Naive thymus-derived CD4-positive, alpha-beta T cell (primary cell): ENCODE measurements around the gene PTEN. TPM values are rescaled to one million over a fixed set of nuclear protein-coding genes. Genes with fewer than 3 reads are reported as not detected.

Source experiments
- ATAC-seq: fragments of 150-1000 bp; cut with Tn5 transposase; 2 replicates; pipeline ENCODE4 v1.10.0; 2021; ENCODE audit warnings: mild to moderate bottlenecking, moderate library complexity
- CTCF ChIA-PET: fragments of 350-600 bp; sonication (Branson Sonifier 250); formaldehyde crosslinking; loops from one replicate; lab custom pipeline; 2021; ENCODE audit warnings: antibody characterized with exemption; lab: Charles Lee
- POLR2A ChIA-PET: fragments of 350-600 bp; sonication (Branson Sonifier 250); formaldehyde crosslinking; loops from one replicate; lab custom pipeline; 2021; ENCODE audit warnings: antibody characterized with exemption, inconsistent platforms; lab: Charles Lee
- DNase-seq, 9 donors: peaks; one replicate each; pipeline versions ENCODE4 v3.0.0 to v3.0.0-alpha.2; 2020 to 2022; ENCODE audit warnings: mixed read lengths in 1 of 9
- H3K27ac ChIP-seq: one replicate; pipeline ENCODE4 v1.7.0; 2013; ENCODE audit warnings: mild to moderate bottlenecking, low read depth, low read length, moderate library complexity
- H3K27me3 ChIP-seq, 2 donors: one replicate each; pipeline ENCODE4 v1.7.0; 2013; ENCODE audit warnings: low read length in 2 of 2, mild to moderate bottlenecking in 2 of 2, moderate library complexity in 2 of 2; ENCODE audit not compliant: control insufficient read depth in 2 of 2, insufficient read depth in 2 of 2
- H3K36me3 ChIP-seq, 3 experiments: 1 replicate in 2 of 3; 2 replicates in 1 of 3; pipeline ENCODE4 v1.7.0; 2013; ENCODE audit warnings: low read length in 3 of 3, mild to moderate bottlenecking in 3 of 3, moderate library complexity in 1 of 3; ENCODE audit not compliant: insufficient read depth in 3 of 3, control insufficient read depth in 2 of 3
- H3K4me1 ChIP-seq, 2 donors: one replicate each; pipeline ENCODE4 v1.7.0; 2013; ENCODE audit warnings: low read length in 2 of 2, mild to moderate bottlenecking in 2 of 2, moderate library complexity in 1 of 2; ENCODE audit not compliant: control insufficient read depth in 2 of 2, insufficient read depth in 2 of 2
- H3K4me3 ChIP-seq: 2 replicates; pipeline ENCODE4 v1.7.0; 2013; ENCODE audit warnings: mild to moderate bottlenecking, low read length
- H3K9me3 ChIP-seq, 3 experiments: 1 replicate in 2 of 3; 2 replicates in 1 of 3; pipeline ENCODE4 v1.7.0; 2013; ENCODE audit warnings: low read length in 3 of 3; ENCODE audit not compliant: control insufficient read depth in 2 of 3
- H3K27ac Mint-ChIP-seq, 9 donors: one replicate each; pipeline ENCODE4 v1.8.0; 2020 to 2022; ENCODE audit warnings: mixed read lengths in 9 of 9, mild to moderate bottlenecking in 8 of 9, moderate library complexity in 5 of 9, inconsistent platforms in 2 of 9
- H3K27me3 Mint-ChIP-seq, 5 donors: one replicate each; pipeline ENCODE4 v1.8.0; 2021 to 2022; ENCODE audit warnings: mixed read lengths in 5 of 5, mild to moderate bottlenecking in 1 of 5
- H3K36me3 Mint-ChIP-seq, 5 donors: one replicate each; pipeline ENCODE4 v1.8.0; 2020 to 2022; ENCODE audit warnings: mixed read lengths in 5 of 5, mild to moderate bottlenecking in 3 of 5, inconsistent platforms in 1 of 5
- H3K4me1 Mint-ChIP-seq, 7 donors: one replicate each; pipeline ENCODE4 v1.8.0; 2020 to 2022; ENCODE audit warnings: mixed read lengths in 7 of 7, mild to moderate bottlenecking in 3 of 7, inconsistent platforms in 1 of 7
- H3K4me3 Mint-ChIP-seq, 10 donors: one replicate each; pipeline ENCODE4 v1.8.0; 2020 to 2022; ENCODE audit warnings: mild to moderate bottlenecking in 10 of 10, mixed read lengths in 10 of 10, moderate library complexity in 6 of 10, inconsistent platforms in 2 of 10
- H3K9me3 Mint-ChIP-seq, 11 donors: one replicate each; pipeline ENCODE4 v1.8.0; 2020 to 2022; ENCODE audit warnings: mixed read lengths in 11 of 11, mild to moderate bottlenecking in 4 of 11, inconsistent platforms in 1 of 11, moderate library complexity in 1 of 11
- intact Hi-C, 2 donors: fragments of 100-400 bp; cut with micrococcal nuclease; formaldehyde crosslinking; loops; one replicate each; pipeline ENCODE4 v1.15.1; 2023
- polyA plus RNA-seq, 2 donors: library from polyadenylated mRNA; unstranded; fragments of 300-500 nt; fragmentation: Illumina TruSeq; gene quantifications; one replicate each; pipeline ENCODE4 v1.2.3, GENCODE V29; 2021
- total RNA-seq, 6 experiments: library from RNA in 5 of 6; stranded (reverse) in 5 of 6; gene quantifications; 1 replicate in 5 of 6; 2 replicates in 1 of 6; pipeline ENCODE4 v1.2.3 and lab custom pipeline; 2021 to 2026

PTEN gene
- total and polyA plus RNA-seq, 7 experiments from 2014 or later, result 24.0 to 109 (median 86.2) TPM

GRCh38 chr10:87942884-87943527 lies 79.6 kb downstream of the PTEN start:
- ChIA-PET POLR2A (no interaction called here), CTCF (no interaction called here)
- no peak overlapping the region for H3K4me3 ChIP-seq
- H3K4me1 ChIP-seq, result no peaks in the 10 kb centered on the region
- DNase-seq (no peak), ATAC-seq (no peak)
- no peak overlapping the region for H3K27ac Mint-ChIP-seq
- intact Hi-C loops, result loop anchor here in 1 of 2 donors (5.0 kb wide), 1 partner anchor 81 kb away; the partner anchor contains the start of genes KLLN and PTEN
- no peaks in the 10 kb centered on the region for H3K27me3 ChIP-seq
- no peaks in the 10 kb centered on the region for H3K9me3 ChIP-seq
- peaks cover 0 to 2% (median 0%) of the 10 kb centered on the region in 11 donors for H3K9me3 Mint-ChIP-seq
- H3K36me3 ChIP-seq, result peaks cover 0 to 10% (median 0%) of the 10 kb centered on the region in 3 experiments
- H3K4me3 Mint-ChIP-seq, result no peak overlapping the region
- no peak overlapping the region for H3K27ac ChIP-seq
- H3K27me3 Mint-ChIP-seq, result no peaks in the 10 kb centered on the region
- peaks cover 7 to 51% (median 31%) of the 10 kb centered on the region in 5 donors for H3K36me3 Mint-ChIP-seq
- peaks cover 4 to 50% (median 40%) of the 10 kb centered on the region in 7 donors for H3K4me1 Mint-ChIP-seq

GRCh38 chr10:87945984-87946383 lies 82.6 kb downstream of the PTEN start:
- ATAC-seq, result no peak
- peaks cover 0 to 2% (median 0%) of the 10 kb centered on the region in 11 donors for H3K9me3 Mint-ChIP-seq
- H3K9me3 ChIP-seq, result no peaks in the 10 kb centered on the region
- peak overlapping the region in 1 of 9 donors; percentile 52 for H3K27ac Mint-ChIP-seq
- H3K4me3 Mint-ChIP-seq, result no peak overlapping the region
- no peak for DNase-seq
- POLR2A ChIA-PET, result no interaction called here
- no peaks in the 10 kb centered on the region for H3K4me1 ChIP-seq
- no peaks in the 10 kb centered on the region for H3K27me3 Mint-ChIP-seq
- no peaks in the 10 kb centered on the region for H3K27me3 ChIP-seq
- H3K4me3 ChIP-seq, result no peak overlapping the region
- peaks cover 4 to 39% (median 28%) of the 10 kb centered on the region in 7 donors for H3K4me1 Mint-ChIP-seq
- intact Hi-C loops, result loop anchor here in 1 of 2 donors (5.0 kb wide), 1 partner anchor 84 kb away; the partner anchor contains the start of genes KLLN and PTEN
- peaks cover 0 to 10% (median 0%) of the 10 kb centered on the region in 3 experiments for H3K36me3 ChIP-seq
- H3K36me3 Mint-ChIP-seq, result peaks cover 7 to 48% (median 30%) of the 10 kb centered on the region in 5 donors
- CTCF ChIA-PET, result no interaction called here
- H3K27ac ChIP-seq, result no peak overlapping the region

GRCh38 chr10:87952612-87953011 lies 89.2 kb downstream of the PTEN start:
- POLR2A ChIA-PET, result no interaction called here
- CTCF ChIA-PET, result no interaction called here
- H3K36me3 Mint-ChIP-seq, result peaks cover 11 to 47% (median 23%) of the 10 kb centered on the region in 5 donors

GRCh38 chr10:87956055-87956454 lies 92.6 kb downstream of the PTEN start:
- no peak overlapping the region for H3K27ac ChIP-seq
- no peaks in the 10 kb centered on the region for H3K9me3 Mint-ChIP-seq
- H3K4me1 Mint-ChIP-seq, result peaks cover 6 to 52% (median 35%) of the 10 kb centered on the region in 7 donors
- H3K9me3 ChIP-seq, result no peaks in the 10 kb centered on the region
- no peaks in the 10 kb centered on the region for H3K27me3 Mint-ChIP-seq
- H3K4me3 ChIP-seq, result no peak overlapping the region
- DNase-seq, result no peak
- H3K4me1 ChIP-seq, result no peaks in the 10 kb centered on the region
- no peaks in the 10 kb centered on the region for H3K27me3 ChIP-seq
- H3K36me3 ChIP-seq, result peaks cover under 1 to 23% (median 16%) of the 10 kb centered on the region in 3 experiments
- H3K36me3 Mint-ChIP-seq, result peaks cover 12 to 51% (median 31%) of the 10 kb centered on the region in 5 donors
- ATAC-seq, result no peak
- intact Hi-C loops, result loop anchor here in 1 of 2 donors (5.0 kb wide), 1 partner anchor 136 kb away; no protein-coding TSS in a partner anchor
- ChIA-PET POLR2A (no interaction called here), CTCF (interaction anchor here (0.6 kb wide), 1 partner anchor 111 kb away, joined by 3 read pairs; no protein-coding TSS in a partner anchor)
- peak overlapping the region in 2 of 9 donors; percentile 41 to 72 for H3K27ac Mint-ChIP-seq
- no peak overlapping the region for H3K4me3 Mint-ChIP-seq

More at GRCh38 chr10:87952612-87953011, 89.2 kb downstream of the PTEN start:
- no peak for ATAC-seq
- Histone ChIP-seq H3K27ac (no peak overlapping the region), H3K9me3 (no peaks in the 10 kb centered on the region), H3K27me3 (no peaks in the 10 kb centered on the region), H3K4me1 (no peaks in the 10 kb centered on the region), H3K4me3 (no peak overlapping the region), H3K36me3 (peaks cover 0 to 16% (median 15%) of the 10 kb centered on the region in 3 experiments)
- intact Hi-C loops, result no loop called here
- Mint-ChIP-seq H3K27ac (peak overlapping the region in 7 of 9 donors; percentile 4 to 76 (median 44)), H3K4me3 (no peak overlapping the region), H3K27me3 (no peaks in the 10 kb centered on the region), H3K4me1 (peaks cover 5 to 48% (median 27%) of the 10 kb centered on the region in 7 donors), H3K9me3 (no peaks in the 10 kb centered on the region)
- DNase-seq, result no peak

- Histone ChIP-seq H3K36me3 (peaks cover 10 to 27% (median 19%) of the 10 kb centered on the region in 3 experiments), H3K9me3 (no peaks in the 10 kb centered on the region), H3K27me3 (no peaks in the 10 kb centered on the region), H3K27ac (no peak overlapping the region), H3K4me1 (no peaks in the 10 kb centered on the region), H3K4me3 (no peak overlapping the region)
- H3K4me1 Mint-ChIP-seq, result peaks cover 11 to 54% (median 36%) of the 10 kb centered on the region in 7 donors
- POLR2A ChIA-PET, result no interaction called here
- H3K27ac Mint-ChIP-seq, result peak overlapping the region in 4 of 9 donors; percentile 6 to 72 (median 34)
- no peaks in the 10 kb centered on the region for H3K9me3 Mint-ChIP-seq
- intact Hi-C loops, result loop anchor here in 1 of 2 donors (5.0 kb wide), 1 partner anchor 135 kb away; no protein-coding TSS in a partner anchor
- CTCF ChIA-PET, result interaction anchor here (0.8 kb wide), 1 partner anchor 154 kb away, joined by 3 read pairs; no protein-coding TSS in a partner anchor
- ATAC-seq, result no peak
- H3K36me3 Mint-ChIP-seq, result peaks cover 20 to 49% (median 37%) of the 10 kb centered on the region in 5 donors
- no peak for DNase-seq
- H3K4me3 Mint-ChIP-seq, result no peak overlapping the region
- no peaks in the 10 kb centered on the region for H3K27me3 Mint-ChIP-seq
These were observed 94.3 kb downstream of the PTEN start for GRCh38 chr10:87957702-87958101.

DNA sequence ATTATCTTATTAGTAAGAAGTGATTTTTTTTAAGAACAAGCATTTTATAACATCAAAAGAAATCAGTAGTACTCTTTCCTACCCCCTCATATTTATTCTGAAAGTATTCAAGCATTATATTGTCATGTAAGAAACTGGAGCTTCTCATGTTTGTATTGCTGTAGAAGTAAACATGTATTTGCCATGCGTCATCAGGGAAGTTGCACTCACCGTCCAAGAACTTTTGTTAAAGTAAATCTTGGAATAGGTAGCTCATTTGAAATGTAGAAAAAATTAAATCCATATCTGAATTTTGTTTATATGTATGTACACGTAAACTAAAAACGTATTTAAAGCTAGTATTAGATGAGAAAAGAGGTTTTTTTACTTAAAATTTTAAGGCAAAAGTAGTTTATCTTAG lies 96.8 kb downstream of the PTEN start:
- Histone ChIP-seq H3K4me1 (no peaks in the 10 kb centered on the region), H3K4me3 (no peak overlapping the region), H3K36me3 (peaks cover 10 to 29% (median 11%) of the 10 kb centered on the region in 3 experiments), H3K27me3 (no peaks in the 10 kb centered on the region), H3K9me3 (no peaks in the 10 kb centered on the region), H3K27ac (no peak overlapping the region)
- Mint-ChIP-seq H3K4me1 (peaks cover 10 to 42% (median 18%) of the 10 kb centered on the region in 7 donors), H3K4me3 (no peak overlapping the region), H3K27me3 (no peaks in the 10 kb centered on the region), H3K36me3 (peaks cover 18 to 47% (median 42%) of the 10 kb centered on the region in 5 donors), H3K27ac (no peak overlapping the region), H3K9me3 (no peaks in the 10 kb centered on the region)
- POLR2A ChIA-PET, result no interaction called here
- CTCF ChIA-PET, result no interaction called here
- ATAC-seq (no peak), DNase-seq (no peak)
- intact Hi-C loops, result loop anchor here in 1 of 2 donors (10.0 kb wide), 1 partner anchor 595 kb away; no protein-coding TSS in a partner anchor
